ENCODE results near the gene GNG14. TPM values are rescaled to one million over a fixed set of nuclear protein-coding genes. Genes with fewer than 3 reads are reported as not detected.

GNG14 gene
- total RNA-seq, 1 donor from 2014 or later, result not detected

DNA sequence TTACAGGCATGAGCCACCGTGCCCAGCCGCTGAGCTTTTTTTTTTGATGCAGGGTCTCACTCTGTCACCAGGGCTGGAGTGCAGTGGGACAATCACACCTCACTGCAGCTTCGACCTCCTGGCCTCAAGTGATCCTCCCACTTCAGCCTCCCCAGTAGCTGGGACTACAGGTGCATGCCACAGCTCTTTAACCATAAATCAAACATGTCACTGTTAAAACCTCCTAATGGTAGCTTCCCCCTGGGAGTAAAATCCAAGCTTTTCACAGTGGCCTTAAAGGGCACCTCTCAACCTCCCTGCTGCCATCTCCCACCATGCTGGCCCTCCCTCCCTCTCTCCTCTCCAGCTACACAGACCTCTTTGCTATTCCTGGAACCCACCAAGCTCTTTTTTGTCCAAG is 2.0 kb upstream of the GNG14 start:
- TF ChIP-seq, protein P1, sequence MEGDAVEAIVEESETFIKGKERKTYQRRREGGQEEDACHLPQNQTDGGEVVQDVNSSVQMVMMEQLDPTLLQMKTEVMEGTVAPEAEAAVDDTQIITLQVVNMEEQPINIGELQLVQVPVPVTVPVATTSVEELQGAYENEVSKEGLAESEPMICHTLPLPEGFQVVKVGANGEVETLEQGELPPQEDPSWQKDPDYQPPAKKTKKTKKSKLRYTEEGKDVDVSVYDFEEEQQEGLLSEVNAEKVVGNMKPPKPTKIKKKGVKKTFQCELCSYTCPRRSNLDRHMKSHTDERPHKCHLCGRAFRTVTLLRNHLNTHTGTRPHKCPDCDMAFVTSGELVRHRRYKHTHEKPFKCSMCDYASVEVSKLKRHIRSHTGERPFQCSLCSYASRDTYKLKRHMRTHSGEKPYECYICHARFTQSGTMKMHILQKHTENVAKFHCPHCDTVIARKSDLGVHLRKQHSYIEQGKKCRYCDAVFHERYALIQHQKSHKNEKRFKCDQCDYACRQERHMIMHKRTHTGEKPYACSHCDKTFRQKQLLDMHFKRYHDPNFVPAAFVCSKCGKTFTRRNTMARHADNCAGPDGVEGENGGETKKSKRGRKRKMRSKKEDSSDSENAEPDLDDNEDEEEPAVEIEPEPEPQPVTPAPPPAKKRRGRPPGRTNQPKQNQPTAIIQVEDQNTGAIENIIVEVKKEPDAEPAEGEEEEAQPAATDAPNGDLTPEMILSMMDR (IDR thresholded peaks at IDR 0.05; ENCODE audit: insufficient read depth, low read length, severe bottlenecking), result no peak
- FAIRE-seq (no peak), DNase-seq (ENCODE audit: low read depth) (no peak)
- no peaks in the 10 kb centered on the region for H3K27me3 ChIP-seq (ENCODE audit: control insufficient read depth, insufficient read depth, low read length)
- peaks cover 14% of the 10 kb centered on the region for H3K36me3 ChIP-seq (ENCODE audit: control insufficient read depth, insufficient read depth, low read length)
- no peak overlapping the region for H3K4me3 ChIP-seq (ENCODE audit: low read depth, low read length)

GRCh38 chr19:12689012-12689411 is 1.2 kb downstream of the GNG14 start:
- FAIRE-seq (no peak), DNase-seq (ENCODE audit: low read depth) (no peak)
- H3K4me3 ChIP-seq (ENCODE audit: low read depth, low read length), result no peak overlapping the region
- peaks cover 15% of the 10 kb centered on the region for H3K36me3 ChIP-seq (ENCODE audit: control insufficient read depth, insufficient read depth, low read length)
- TF ChIP-seq, protein P1 (IDR thresholded peaks at IDR 0.05; ENCODE audit: insufficient read depth, low read length, severe bottlenecking), result no peak
- H3K27me3 ChIP-seq (ENCODE audit: control insufficient read depth, insufficient read depth, low read length), result no peaks in the 10 kb centered on the region

DNA sequence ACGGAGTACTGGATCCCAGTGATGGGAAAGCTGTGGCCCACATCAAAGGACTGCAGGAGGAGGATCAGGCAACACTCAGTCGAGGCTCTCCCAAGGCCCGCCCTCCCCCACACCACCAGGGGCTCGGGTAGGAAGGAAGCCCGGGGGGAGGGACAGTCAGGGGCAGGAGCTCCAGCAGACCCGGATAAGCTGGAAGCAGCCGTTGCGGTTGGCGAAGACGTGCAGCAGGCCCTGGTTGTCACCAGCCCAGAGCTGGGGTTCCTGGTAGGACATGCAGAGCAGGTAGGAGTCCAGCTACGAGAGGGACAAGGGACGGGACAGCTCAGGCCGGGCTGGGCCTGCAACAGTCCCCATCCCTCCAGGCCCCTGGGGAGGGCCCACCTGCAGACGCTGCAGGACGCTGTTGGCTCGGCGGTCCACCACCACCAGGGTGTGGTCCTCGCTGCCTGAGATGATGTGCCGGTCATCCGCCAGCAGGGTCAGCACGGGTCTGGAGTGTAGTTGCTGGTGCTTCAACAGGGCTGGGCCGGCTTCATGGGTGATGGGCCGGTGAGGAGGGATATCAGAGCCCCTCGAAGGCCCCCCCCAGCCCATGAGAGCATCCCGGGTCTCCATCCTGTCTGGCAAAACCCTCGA is 1.9 kb downstream of the GNG14 start:
- H3K36me3 ChIP-seq (ENCODE audit: control insufficient read depth, insufficient read depth, low read length), result peaks cover 15% of the 10 kb centered on the region
- no peak overlapping the region for H3K4me3 ChIP-seq (ENCODE audit: low read depth, low read length)
- FAIRE-seq (no peak), DNase-seq (ENCODE audit: low read depth) (no peak)
- TF ChIP-seq, protein P1 (IDR thresholded peaks at IDR 0.05; ENCODE audit: insufficient read depth, low read length, severe bottlenecking), result no peak
- H3K27me3 ChIP-seq (ENCODE audit: control insufficient read depth, insufficient read depth, low read length), result no peaks in the 10 kb centered on the region

DNA sequence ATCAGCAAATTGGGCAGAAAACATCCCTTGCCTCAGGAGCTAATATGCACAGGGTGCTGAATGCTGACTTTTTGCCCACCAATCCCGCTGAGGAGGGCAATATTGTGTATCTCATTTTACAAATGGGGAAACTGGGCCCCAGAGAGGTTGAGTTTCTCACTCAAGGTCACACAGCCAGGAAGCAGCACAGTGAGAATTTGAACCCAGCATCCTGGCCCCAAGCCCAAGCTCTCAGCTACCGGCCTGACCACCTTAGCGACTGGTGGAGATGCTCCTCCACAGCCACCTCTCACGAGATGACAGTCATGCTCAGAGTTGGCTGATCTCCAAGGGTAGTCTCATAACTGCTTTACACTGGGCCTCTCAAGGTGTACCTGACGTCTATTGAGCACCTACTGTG is 5.2 kb downstream of the GNG14 start:
- H3K36me3 ChIP-seq (ENCODE audit: control insufficient read depth, insufficient read depth, low read length), result peaks cover 10% of the 10 kb centered on the region
- H3K4me3 ChIP-seq (ENCODE audit: low read depth, low read length), result no peak overlapping the region
- DNase-seq (ENCODE audit: low read depth), result no peak
- FAIRE-seq, result no peak
- H3K27me3 ChIP-seq (ENCODE audit: control insufficient read depth, insufficient read depth, low read length), result no peaks in the 10 kb centered on the region
- TF ChIP-seq, protein P1 (IDR thresholded peaks at IDR 0.05; ENCODE audit: insufficient read depth, low read length, severe bottlenecking), result no peak

DNA sequence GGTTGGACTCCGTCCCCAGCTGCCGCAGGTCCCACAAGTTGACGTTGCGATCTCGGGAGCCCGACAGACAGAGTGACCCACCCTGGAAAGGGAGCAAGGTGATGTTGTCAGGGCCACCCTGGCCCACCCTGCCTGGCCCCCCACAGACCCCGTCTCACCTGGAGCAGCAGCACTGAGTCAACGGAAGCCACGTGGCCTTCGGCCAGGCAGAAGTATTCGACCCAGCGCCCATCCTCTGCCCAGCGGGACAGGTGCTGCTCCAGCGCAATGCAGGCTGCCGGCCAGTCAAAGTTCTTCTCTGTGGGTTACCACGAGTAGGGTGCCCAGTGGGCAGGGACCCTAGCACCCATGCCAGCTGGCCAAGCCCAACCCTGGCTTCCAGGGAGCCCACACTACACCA is 6.8 kb downstream of the GNG14 start:
- FAIRE-seq, result no peak
- TF ChIP-seq, protein P1 (IDR thresholded peaks at IDR 0.05; ENCODE audit: insufficient read depth, low read length, severe bottlenecking), result no peak

DNA sequence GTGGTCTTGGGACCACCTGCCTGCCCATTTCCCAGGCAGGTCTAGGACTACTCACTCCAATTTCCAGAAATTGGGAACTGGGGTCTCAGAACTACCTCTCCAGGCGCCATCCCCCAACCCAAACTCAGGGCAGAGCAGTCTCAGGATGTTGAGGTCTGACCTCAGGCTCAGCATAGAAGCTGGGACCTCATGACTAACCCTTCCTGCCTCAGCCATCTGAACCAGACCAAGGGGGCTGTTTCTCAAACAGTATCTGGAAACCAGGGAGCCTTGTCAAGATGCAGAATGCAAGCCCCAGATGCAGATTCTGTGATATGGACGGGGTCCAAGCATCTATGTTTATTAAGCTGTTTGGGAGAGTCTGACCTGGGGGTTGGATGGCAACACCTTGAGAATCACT is 7.3 kb downstream of the GNG14 start:
- FAIRE-seq, result no peak
- peaks cover 4% of the 10 kb centered on the region for H3K36me3 ChIP-seq (ENCODE audit: control insufficient read depth, insufficient read depth, low read length)
- DNase-seq (ENCODE audit: low read depth), result no peak
- no peak overlapping the region for H3K4me3 ChIP-seq (ENCODE audit: low read depth, low read length)
- H3K27me3 ChIP-seq (ENCODE audit: control insufficient read depth, insufficient read depth, low read length), result no peaks in the 10 kb centered on the region
- TF ChIP-seq, protein P1 (IDR thresholded peaks at IDR 0.05; ENCODE audit: insufficient read depth, low read length, severe bottlenecking), result no peak

More for the DNA sequence above, 6.8 kb downstream of the GNG14 start:
- H3K27me3 ChIP-seq (ENCODE audit: control insufficient read depth, insufficient read depth, low read length), result no peaks in the 10 kb centered on the region
- peaks cover 4% of the 10 kb centered on the region for H3K36me3 ChIP-seq (ENCODE audit: control insufficient read depth, insufficient read depth, low read length)
- no peak overlapping the region for H3K4me3 ChIP-seq (ENCODE audit: low read depth, low read length)
- DNase-seq (ENCODE audit: low read depth), result no peak

Data from bronchial epithelial cell (primary cell).